Measurements from ENCODE around the gene FUT8. TPM values are rescaled to one million over a fixed set of nuclear protein-coding genes. Genes with fewer than 3 reads are reported as not detected.

The FUT8 gene
- total RNA-seq, 1 donor from 2014 or later, result 12.9 TPM

DNA sequence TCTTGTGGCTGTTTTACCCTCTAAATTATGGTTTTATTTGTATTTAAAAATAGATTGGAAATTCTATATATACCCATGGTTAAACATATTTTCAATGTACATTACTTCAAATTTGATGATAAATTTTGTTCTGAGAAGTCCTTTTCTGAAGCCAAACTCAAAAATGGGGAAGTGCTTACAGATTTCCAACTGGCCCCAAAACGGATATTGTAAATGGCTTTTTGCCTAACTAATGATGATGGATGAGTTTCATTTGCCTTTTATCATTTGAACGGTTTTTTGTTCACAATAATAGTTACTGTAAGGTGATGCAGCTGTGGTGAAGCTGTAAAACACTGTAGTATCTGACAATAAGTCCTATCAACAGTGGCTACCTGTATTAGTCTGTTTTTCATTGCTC is 136.9 kb downstream of the FUT8 start:
- Histone ChIP-seq H3K27me3 (no peaks in the 10 kb centered on the region), H3K27ac (no peak overlapping the region), H3K9me3 (no peaks in the 10 kb centered on the region), H3K36me3 (no peaks in the 10 kb centered on the region), H3K4me3 (no peak overlapping the region), H3K4me1 (no peaks in the 10 kb centered on the region)
- intact Hi-C loops (cut with DNase I), result no loop called here
- no peak for DNase-seq (ENCODE audit: low spot score in 2 of 2)
- TF ChIP-seq, protein P1, sequence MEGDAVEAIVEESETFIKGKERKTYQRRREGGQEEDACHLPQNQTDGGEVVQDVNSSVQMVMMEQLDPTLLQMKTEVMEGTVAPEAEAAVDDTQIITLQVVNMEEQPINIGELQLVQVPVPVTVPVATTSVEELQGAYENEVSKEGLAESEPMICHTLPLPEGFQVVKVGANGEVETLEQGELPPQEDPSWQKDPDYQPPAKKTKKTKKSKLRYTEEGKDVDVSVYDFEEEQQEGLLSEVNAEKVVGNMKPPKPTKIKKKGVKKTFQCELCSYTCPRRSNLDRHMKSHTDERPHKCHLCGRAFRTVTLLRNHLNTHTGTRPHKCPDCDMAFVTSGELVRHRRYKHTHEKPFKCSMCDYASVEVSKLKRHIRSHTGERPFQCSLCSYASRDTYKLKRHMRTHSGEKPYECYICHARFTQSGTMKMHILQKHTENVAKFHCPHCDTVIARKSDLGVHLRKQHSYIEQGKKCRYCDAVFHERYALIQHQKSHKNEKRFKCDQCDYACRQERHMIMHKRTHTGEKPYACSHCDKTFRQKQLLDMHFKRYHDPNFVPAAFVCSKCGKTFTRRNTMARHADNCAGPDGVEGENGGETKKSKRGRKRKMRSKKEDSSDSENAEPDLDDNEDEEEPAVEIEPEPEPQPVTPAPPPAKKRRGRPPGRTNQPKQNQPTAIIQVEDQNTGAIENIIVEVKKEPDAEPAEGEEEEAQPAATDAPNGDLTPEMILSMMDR (IDR thresholded peaks at IDR 0.05), result no peak

DNA sequence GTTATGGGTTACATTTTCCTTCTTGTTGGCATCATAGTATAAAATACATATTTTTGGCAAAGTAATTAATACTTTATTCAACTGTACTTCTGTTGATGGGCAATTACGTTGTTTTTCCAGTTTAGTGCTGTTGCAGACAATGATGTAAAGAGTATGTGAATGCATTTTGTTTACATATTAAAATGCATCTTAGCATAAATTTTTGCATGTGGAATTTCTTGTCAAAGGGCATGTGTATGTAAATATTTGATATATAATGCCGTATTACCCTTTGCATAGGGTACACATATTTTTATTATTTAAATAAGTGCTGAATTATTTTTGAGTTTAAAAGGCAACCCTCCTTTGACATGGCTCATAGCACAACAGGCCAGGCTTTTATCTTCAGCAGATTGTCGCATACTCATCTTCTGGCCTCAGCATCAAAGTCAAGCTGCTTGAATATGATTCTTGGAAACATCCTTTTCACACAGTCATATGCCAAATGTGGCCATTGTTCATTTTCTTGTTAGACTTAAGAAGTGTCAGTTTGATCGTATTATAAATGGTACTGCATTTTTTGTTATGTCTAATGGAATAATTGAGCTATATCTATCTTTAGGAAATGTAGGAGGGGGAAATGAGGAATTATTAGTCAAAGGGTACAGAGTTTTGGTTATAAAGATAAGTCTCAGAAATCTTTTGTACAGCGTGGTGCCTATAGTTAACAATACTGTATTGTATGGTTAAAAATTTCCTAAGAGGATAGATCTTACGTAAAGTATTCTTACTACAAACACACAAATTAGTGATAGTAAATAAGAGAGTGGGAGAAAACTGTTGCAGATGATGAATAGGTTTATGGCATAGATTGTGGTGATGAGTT is 138.5 kb downstream of the FUT8 start:
- Histone ChIP-seq H3K27ac (no peak overlapping the region), H3K36me3 (no peaks in the 10 kb centered on the region), H3K27me3 (no peaks in the 10 kb centered on the region), H3K4me3 (no peak overlapping the region), H3K4me1 (peaks cover 0 to 3% of the 10 kb centered on the region in 2 donors), H3K9me3 (no peaks in the 10 kb centered on the region)
- intact Hi-C loops (cut with DNase I), result no loop called here
- TF ChIP-seq, protein P1 (IDR thresholded peaks at IDR 0.05), result no peak
- DNase-seq (ENCODE audit: low spot score in 2 of 2), result no peak

DNA sequence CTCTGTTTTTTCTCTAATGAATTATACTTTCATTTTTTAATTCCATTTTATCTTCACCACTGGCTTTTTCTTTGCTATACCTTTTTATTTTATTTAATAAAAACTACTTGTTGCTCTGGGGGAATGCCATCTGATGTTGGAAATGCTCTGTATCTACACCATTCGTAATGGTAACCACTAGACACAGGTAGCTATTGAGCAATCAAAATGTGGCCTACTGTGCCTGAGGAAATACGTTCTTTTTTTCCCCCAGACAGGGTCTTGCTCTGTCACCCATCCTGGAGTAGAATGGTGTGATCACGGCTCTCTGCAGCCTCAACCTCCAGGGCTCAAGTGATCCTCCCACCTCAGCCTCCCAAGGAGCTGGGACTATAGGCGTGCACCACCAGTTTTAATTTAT is 140.2 kb downstream of the FUT8 start:
- H3K27me3 ChIP-seq, result no peaks in the 10 kb centered on the region
- no peaks in the 10 kb centered on the region for H3K9me3 ChIP-seq
- H3K36me3 ChIP-seq, result no peaks in the 10 kb centered on the region
- H3K27ac ChIP-seq, result no peak overlapping the region
- no peak overlapping the region for H3K4me3 ChIP-seq
- peaks cover 0 to 3% of the 10 kb centered on the region in 2 donors for H3K4me1 ChIP-seq
- DNase-seq (ENCODE audit: low spot score in 2 of 2), result no peak
- TF ChIP-seq, protein P1 (IDR thresholded peaks at IDR 0.05), result no peak
- intact Hi-C loops (cut with DNase I), result no loop called here

DNA sequence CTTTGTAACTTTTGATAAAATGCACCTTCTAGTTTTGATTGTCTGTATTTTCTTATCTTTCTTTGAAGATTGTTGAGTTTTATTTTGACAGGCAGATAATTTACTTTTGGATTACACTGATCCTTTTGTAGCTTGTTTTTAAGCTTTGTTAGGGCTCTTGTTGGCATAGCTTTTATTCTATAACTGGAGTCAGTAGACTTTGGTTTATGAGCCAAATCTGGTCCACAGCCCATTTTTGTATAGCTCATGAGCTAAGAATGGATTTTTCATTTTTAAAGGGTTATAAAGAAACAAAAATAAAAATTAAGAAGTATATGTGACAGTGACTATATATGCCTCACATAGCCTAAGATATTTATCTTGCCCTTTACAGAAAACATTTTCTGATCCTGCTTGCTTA is 142.3 kb downstream of the FUT8 start:
- no peak overlapping the region for H3K27ac ChIP-seq
- H3K4me3 ChIP-seq, result no peak overlapping the region
- no peaks in the 10 kb centered on the region for H3K36me3 ChIP-seq
- H3K4me1 ChIP-seq, result peaks cover 0 to 3% of the 10 kb centered on the region in 2 donors
- DNase-seq (ENCODE audit: low spot score in 2 of 2), result no peak
- TF ChIP-seq, protein P1 (IDR thresholded peaks at IDR 0.05), result no peak
- H3K27me3 ChIP-seq, result no peaks in the 10 kb centered on the region
- no peaks in the 10 kb centered on the region for H3K9me3 ChIP-seq
- intact Hi-C loops (cut with DNase I), result no loop called here

DNA sequence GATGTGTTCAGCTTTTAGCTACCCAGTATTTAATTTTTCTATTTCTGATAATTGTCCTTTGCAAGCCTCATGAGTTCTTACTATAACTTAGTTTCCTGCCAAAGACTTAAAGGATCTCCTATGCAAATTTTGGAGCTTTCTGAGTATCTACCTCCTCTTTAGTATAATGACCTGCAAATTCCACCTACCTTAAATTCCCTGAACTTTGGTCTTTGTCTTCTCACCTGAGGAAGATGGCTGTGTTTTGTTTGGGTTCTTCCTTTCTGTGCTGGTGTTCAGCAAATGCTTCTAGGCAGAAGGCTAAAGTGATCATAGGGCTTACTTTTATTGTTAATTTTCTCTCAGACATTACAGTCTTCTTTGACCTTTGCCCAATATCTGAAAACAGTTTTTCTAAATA is 142.8 kb downstream of the FUT8 start:
- no peaks in the 10 kb centered on the region for H3K9me3 ChIP-seq
- no peaks in the 10 kb centered on the region for H3K27me3 ChIP-seq
- intact Hi-C loops (cut with DNase I), result no loop called here
- peaks cover 0 to 3% of the 10 kb centered on the region in 2 donors for H3K4me1 ChIP-seq
- no peaks in the 10 kb centered on the region for H3K36me3 ChIP-seq
- H3K27ac ChIP-seq, result no peak overlapping the region
- H3K4me3 ChIP-seq, result no peak overlapping the region
- TF ChIP-seq, protein P1 (IDR thresholded peaks at IDR 0.05), result no peak
- DNase-seq (ENCODE audit: low spot score in 2 of 2), result no peak
